CD4-positive, alpha-beta T cell treated with Interleukin-17A for 1 hour (primary cell): ENCODE measurements around the gene RNF212.

Experiments used
- DNase-seq: peaks from one replicate; pipeline ENCODE4 v3.0.0-alpha.2; 2020

The RNF212 gene

DNA sequence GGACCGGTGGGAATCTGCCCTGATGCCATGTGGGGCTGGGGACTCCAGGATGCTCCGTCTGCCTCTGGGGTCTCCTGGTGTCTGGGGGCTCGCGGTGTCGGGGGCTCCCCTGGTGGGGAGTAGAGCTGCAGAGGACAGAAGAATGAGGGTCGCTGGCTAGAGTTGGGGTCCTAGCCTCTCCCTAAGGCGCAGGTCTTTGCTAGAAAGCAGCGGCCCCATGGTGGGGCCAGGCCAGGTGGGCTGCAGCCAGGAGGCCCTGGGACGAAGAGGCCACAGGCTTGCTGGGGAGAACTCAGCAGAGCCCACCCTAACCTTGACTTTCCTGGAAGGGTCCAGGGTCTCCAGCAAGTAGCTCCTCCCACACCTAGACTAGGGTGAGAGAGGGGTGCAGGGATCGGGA lies 80.5 kb downstream of the RNF212 start:
- DNase-seq: no peak

DNA sequence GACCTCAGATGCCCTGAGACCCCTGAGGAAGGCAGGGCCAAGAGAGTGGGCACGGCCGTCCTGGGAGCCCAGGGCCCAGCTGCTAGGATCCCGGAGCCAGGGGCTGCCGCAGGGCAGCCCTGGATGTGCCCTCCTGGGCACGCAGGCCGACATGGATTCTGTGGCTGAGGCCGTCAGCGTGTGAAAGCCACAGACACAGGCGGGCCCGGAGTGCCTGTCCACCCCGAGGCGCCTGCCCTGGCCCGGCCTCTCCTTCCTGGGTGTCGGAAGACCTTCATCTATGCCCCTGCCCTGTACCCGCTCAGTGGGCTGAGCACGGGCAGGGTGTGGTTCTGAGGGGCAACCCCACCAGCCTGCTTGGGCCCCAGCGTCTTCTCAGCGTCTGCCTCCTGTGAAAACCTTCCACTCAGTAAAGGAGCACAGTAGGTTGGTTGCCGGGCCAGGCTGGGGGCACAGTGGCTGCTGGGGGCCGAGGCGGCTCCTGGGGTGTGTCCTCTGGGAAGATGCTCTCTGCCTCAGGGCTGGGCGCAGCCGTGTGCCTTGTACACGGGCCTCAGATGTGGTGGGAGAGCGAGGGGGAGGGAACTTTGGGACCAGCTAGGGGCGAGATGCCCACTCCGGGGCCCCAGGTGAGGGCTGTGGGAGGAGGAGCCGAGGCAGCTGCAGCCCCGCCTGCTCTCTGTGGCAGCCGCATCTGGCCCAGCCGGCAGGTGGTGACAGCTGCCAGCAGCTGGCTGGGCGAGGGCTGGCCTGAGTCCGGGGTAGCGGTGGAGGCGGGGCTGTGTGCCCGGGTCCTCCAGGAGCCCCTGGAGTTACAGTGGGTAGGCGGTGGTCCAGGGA lies 81.2 kb downstream of the RNF212 start:
- DNase-seq: no peak

DNA sequence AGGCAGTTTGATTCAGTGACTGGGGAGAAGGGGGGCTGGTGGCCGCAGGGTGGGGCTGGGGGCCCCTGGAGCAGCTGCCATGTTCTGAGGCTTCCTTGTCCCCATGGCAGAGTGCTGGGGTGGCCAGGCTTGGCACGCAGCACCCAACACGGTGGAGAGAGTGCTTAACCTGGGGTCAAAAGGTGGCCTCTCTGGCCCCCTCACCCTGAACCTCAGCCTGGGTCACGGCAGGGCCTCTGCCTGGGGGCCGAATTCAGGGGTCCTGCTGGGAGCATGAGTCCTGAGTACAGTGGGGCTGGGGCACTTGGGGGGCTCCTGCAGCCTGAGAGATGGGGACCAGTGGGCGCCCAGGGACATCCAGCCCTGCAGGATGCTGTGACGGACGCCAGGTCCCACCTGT lies 82.0 kb downstream of the RNF212 start:
- DNase-seq: no peak

DNA sequence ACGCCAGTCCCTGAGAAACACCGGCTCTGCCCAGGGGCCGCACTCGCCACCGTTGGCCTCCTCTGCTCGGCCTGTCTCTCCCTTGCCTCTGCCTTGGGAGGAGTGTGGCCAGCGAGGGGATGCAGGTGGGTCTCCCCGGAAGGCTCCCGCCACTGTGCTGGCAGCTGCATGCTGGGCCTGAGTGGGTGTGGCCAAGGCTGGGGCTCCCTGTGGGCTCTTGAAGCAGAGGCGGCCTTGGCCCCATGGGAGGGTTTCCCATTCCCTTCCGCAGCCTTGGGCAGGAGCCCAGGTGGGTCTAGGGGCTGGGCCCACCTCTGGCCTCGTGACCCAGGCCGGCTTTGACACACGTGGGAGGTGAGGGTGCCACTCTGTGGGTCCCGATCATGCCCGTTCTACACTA lies 82.8 kb downstream of the RNF212 start:
- no peak for DNase-seq

DNA sequence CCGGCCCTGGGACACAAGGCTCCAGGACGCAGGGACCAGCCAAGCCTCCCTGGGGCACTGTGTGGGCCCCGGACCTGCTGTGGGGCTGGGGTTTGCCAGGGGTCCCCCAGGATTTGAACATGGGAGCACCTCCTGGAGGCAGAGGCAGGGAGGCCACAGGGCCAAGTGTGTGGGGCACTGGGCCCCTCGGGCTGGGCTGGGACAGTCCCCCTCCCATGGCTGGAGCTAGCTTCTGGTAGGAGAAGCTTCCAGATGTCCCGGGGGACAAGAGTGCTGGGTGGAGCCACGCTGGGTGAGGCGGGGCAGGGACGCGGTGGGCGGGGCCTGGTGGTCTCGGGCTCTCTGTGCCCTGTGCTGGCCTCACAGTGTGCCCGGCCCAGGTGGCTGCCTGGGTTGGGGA lies 83.3 kb downstream of the RNF212 start:
- DNase-seq: no peak

DNA sequence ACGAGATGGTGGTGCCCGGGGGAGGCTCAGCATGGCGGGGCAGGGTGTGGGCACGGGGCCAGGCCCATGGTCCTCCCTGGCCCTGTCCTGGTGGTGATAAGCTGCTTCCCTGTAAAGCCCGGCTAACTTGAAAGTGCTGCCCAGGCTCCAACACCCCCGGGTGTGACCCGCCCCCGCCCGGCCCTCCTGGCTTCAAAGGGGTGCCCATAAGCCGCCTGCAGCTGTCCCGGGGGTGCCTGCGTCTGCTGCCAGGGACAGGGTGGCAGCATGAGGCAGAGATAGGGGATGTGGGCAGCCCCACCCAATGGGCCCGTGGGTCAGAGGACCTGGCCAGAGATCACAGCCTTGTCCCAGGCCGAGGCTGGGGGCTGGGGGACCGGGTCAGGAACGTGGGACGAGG lies 83.8 kb downstream of the RNF212 start:
- DNase-seq: no peak

DNA sequence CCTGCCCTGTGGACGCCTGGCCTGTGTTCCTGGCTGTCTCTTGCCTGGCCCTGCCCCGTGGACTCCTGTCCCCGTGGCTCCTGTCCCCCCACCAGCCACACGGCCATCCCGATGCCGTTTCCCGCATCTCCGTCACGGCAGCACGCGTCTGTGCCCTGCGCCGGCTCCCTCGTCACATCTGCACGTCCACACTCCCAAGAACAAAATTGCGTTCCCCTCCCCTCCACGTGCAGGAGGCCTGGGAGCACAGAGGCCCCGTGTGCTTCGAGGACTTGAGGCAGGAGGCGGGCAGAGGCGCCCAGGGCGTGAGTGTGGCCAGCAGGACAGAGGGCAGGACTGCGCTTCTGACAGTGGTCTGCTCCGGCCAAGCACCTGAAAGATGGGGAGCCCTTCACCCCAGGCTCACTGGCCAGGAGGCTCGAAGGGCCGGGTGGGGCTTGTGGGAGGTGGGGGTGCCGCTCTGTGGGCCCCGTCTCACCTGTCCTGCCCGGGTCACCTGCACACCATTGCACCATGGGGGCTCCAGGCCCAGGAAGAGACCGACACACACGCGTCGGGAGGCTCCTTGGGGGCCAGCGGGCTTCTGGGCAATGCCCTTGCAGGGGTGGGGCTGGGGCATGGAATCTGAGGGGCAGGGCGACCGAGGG lies 84.7 kb downstream of the RNF212 start:
- no peak for DNase-seq

DNA sequence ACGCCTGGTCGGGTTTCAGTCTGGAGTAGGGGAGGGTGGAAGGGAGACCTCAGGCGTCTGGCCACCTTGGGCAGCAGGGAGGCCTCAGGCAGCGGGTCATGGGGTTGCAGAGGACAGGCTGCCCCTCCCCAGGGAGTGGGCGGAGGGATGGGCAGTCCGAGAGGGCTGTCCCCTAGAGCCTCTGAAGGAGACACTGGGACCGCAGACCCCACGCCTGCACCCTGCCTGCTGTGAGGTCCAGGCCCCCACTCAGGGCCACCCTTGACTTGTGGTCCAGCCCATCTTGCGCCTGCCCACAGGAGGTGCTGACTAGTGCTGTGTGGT lies 85.5 kb downstream of the RNF212 start:
- no peak for DNase-seq

DNA sequence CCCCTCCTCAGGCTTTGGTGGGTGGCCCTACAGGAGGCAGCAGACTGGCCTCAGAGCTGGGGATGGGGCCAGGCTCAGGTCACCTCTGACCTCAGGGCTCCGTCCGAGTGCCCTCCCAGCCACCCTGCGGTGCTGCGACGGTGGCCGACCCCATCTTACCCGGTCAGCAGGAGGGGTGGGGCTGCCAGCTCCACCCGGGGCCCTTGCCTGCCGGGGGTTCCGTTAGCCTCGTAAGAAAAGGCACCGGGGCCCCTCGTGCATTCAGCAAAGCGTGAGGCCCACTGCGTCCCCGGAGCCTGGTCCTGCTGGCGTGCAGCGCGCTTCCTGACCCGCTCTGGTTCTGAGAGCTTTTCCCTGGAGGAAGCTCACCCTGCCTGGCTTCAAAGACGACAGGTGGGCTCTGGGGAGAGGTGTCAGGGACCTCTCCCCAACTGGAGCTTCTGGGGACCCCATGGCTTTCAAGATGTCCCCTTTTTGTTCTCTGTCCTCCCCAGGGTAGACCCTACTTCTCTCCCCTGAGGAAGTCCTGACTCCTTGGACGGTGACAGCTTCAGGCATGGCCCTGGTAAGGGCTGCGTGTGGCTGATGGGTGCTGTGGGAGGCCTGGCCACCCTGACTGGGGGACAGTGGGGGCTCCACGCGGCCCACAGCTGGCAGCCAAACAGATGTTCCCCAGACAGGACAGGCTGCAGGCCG lies 86.0 kb downstream of the RNF212 start:
- DNase-seq: no peak

DNA sequence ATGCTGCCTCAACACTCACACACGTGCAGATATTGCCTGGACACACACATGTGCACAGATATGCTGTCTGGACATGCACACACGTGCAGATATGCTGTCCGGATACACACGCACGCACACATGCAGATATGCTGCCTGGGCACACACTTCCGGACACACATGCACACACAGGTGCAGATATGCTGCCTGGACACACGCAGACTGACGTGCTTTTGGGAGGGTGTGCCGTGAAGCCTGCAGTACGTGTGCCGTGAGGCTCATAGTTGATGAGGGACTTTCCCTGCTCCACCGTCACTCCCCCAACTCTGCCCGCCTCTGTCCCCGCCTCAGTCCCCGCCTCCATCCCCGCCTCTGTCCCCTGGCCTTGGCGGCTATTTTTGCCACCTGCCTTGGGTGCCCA lies 87.2 kb downstream of the RNF212 start:
- DNase-seq: peak; percentile 43

DNA sequence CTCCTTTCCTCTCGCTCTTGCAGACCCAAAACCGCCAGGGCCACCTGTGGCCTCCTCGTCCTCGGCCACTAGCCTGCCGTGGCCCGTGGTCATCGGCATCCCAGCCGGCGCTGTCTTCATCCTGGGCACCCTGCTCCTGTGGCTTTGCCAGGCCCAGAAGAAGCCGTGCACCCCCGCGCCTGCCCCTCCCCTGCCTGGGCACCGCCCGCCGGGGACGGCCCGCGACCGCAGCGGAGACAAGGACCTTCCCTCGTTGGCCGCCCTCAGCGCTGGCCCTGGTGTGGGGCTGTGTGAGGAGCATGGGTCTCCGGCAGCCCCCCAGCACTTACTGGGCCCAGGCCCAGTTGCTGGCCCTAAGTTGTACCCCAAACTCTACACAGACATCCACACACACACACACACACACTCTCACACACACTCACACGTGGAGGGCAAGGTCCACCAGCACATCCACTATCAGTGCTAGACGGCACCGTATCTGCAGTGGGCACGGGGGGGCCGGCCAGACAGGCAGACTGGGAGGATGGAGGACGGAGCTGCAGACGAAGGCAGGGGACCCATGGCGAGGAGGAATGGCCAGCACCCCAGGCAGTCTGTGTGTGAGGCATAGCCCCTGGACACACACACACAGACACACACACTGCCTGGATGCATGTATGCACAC lies 88.3 kb downstream of the RNF212 start:
- DNase-seq: no peak

DNA sequence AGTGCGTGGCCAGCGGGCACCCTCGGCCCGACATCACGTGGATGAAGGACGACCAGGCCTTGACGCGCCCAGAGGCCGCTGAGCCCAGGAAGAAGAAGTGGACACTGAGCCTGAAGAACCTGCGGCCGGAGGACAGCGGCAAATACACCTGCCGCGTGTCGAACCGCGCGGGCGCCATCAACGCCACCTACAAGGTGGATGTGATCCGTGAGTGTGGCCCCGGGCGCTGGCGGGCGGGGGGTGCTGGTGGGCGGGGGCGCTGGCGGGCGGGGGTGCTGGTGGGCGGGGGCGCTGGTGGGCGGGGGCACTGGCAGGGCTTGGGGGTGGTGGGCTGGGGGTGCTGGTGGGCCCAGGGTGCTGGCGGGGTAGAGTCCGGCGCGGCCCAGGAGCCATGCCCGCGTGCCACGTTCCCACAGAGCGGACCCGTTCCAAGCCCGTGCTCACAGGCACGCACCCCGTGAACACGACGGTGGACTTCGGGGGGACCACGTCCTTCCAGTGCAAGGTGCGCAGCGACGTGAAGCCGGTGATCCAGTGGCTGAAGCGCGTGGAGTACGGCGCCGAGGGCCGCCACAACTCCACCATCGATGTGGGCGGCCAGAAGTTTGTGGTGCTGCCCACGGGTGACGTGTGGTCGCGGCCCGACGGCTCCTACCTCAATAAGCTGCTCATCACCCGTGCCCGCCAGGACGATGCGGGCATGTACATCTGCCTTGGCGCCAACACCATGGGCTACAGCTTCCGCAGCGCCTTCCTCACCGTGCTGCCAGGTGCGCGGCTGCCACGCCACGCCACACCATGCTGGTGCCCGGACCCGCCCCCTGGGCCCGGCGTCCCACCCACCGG lies 89.2 kb downstream of the RNF212 start:
- DNase-seq: no peak

DNA sequence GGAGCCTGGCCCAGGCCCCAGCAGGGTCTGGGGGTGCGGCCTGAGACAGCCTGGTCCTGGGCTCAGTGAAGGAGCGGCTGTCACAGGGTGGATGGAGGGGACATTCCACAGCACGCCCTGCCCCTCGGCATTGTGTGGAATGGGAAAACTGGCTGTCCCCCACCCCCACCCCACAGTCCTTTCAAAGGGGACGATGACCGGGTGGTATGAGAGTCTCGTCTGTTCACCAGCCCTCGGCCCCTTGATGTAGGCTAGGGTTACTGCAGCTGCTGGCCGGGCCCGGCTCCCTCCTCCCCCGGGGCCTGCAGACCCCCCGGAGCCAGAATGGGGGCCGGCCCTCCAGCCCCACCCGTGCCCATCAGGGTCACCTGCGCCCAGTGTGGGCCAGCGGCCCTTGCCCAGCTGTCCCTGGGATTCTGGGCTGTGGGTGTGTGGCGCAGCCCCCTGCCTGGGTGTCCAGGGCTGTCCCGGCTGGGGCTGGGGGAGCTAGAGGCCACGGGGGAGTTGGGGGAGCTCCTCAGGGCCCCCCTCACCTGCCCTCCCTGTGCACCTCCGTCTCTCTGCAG lies 90.2 kb downstream of the RNF212 start:
- no peak for DNase-seq

DNA sequence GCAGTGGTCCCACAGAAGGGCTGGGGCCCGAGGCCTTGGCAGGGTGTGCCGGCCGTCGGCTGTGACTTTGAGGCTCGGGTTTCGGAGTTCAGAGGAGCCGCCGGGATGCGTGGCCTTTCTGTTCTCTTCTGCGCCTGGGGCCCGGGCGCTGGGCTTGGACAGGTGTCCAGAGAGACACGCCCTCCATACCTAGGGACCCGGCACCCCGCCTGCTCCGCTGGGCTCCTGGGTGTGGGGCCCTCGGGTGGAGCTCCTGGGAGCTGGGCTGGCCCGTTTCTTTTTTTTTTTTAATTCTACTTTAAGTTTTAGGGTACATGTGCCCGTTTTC lies 90.7 kb downstream of the RNF212 start:
- DNase-seq: no peak

DNA sequence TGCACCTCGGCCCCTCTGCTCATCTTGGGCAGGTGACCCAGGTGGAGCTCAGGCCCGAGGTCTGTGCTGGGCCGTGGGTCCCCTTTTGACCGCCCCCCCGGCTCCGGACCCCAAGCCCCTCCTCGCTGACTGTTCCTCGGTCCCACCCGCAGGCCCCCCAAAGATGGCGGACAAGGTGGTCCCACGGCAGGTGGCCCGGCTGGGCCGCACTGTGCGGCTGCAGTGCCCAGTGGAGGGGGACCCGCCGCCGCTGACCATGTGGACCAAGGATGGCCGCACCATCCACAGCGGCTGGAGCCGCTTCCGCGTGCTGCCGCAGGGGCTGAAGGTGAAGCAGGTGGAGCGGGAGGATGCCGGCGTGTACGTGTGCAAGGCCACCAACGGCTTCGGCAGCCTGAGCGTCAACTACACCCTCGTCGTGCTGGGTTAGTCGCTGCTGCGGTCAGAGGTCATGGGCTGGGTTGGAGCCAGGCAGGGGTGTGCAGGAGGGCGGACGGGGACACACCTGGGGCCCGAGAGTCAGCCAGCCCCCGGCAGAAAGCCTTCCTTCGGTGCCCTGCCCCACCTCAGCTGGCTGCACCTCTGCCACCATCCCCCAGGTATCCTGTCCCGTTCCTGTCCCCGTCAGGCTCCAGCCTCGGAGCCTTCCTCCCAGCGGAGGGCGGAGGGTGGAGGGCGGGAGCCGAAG lies 91.2 kb downstream of the RNF212 start:
- no peak for DNase-seq
